Measurements from ENCODE around the gene CENPI.
"Not testable (repeated sequence)": the region's sequence is repeated elsewhere in the genome, so short reads cannot be mapped to it uniquely, and the experiment has no call there.

The CENPI gene

DNA sequence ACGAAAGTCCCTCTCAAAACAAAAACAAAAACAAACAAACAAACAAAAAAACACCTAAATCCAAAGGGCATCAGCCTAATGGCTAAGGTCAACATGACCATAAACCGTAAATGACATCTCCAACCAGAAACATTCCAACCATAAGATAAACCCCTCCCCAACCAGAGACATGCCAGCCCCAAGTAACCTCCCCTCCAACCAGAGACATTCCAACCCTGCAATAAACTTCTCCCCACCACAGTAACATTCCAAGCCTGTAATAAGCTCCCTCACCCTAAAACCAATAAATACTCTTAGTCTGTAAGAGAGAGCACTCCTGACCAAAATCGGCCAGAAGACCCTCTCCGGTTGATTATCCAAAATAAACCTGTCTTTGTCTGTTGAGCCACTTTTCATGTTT lies 41.5 kb upstream of the CENPI start:
- H3K79me1 ChIP-seq (ENCODE audit: low read depth, low read length); H2AK5ac ChIP-seq (ENCODE audit: low read depth, low read length); H3K27ac ChIP-seq (replicated peaks; ENCODE audit: low read length); H3K23ac ChIP-seq (ENCODE audit: low read depth, low read length, poor library complexity); H2BK120ac ChIP-seq (ENCODE audit: low read depth, low read length); H3K27me3 ChIP-seq (ENCODE audit: control insufficient read depth in 3 of 3, insufficient read depth in 3 of 3, low read depth in 1 of 3, low read length in 3 of 3); H4K8ac ChIP-seq (ENCODE audit: low read depth, low read length); H3K14ac ChIP-seq (ENCODE audit: low read length); H2BK12ac ChIP-seq (ENCODE audit: low read length); H3K4me2 ChIP-seq (ENCODE audit: insufficient read depth, low read length, poor library complexity, severe bottlenecking); H3K4me3 ChIP-seq (ENCODE audit: low read length in 2 of 2); H3K9me3 ChIP-seq (replicated peaks in 1 of 2; ENCODE audit: control insufficient read depth in 2 of 2, insufficient read depth in 1 of 2, low read depth in 1 of 2, low read length in 2 of 2); H2BK5ac ChIP-seq (ENCODE audit: low read length); H2BK15ac ChIP-seq (ENCODE audit: low read length); H3K9ac ChIP-seq (ENCODE audit: low read depth, low read length, poor library complexity); H3K36me3 ChIP-seq (replicated peaks in 1 of 2; ENCODE audit: control insufficient read depth in 2 of 2, insufficient read depth in 2 of 2, low read length in 2 of 2); H3K4me1 ChIP-seq (ENCODE audit: control insufficient read depth in 2 of 2, insufficient read depth in 1 of 2, low read depth in 1 of 2, low read length in 2 of 2); H2AFZ ChIP-seq (ENCODE audit: low read length); H3K4ac ChIP-seq (ENCODE audit: low read length); DNase-seq (ENCODE audit: low spot score); H4K91ac ChIP-seq (ENCODE audit: low read depth, low read length, poor library complexity); H3K18ac ChIP-seq (ENCODE audit: low read length): not testable (repeated sequence)
- no CpG with 5 or more reads among the region's 4 CpGs for WGBS, 2 donors (ENCODE audit: extremely low coverage in 2 of 2, insufficient read length in 2 of 2, insufficient replicate concordance in 1 of 2)

DNA sequence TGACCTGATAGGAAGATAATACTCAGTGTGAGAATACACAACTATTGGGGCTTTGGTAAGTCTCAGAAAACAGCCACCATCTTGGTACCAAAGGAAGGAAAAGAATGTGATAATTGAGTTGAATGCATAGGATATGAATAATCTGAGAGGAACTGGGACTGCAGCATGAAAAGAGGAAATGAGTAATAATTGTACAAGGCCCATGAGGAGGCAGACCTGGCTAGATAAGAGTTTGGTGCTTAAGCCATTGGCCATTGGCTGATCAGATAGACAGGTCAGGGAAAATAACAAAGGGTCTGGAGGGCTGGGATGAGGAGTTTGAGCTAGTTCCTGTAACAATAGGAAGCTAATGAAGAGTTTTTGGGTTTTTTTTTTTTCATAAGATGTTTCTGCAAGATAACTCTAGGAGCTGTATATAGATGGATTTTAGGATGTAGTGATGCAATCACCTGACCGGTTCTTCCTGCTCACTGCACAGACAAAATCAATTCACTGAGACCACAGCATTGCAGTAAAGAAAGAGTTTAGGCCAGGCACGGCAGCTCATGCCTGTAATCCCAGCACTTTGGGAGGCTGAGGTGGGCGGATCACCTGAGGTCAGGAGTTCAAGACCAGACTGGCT lies 40.8 kb upstream of the CENPI start:
- Histone ChIP-seq H4K91ac (ENCODE audit: low read depth, low read length, poor library complexity) (no peak overlapping the region), H2BK12ac (ENCODE audit: low read length) (no peak overlapping the region), H3K18ac (ENCODE audit: low read length) (no peak overlapping the region), H3K4me1 (ENCODE audit: control insufficient read depth in 2 of 2, insufficient read depth in 1 of 2, low read depth in 1 of 2, low read length in 2 of 2) (no peaks in the 10 kb centered on the region), H4K8ac (ENCODE audit: low read depth, low read length) (no peak overlapping the region), H3K27ac (replicated peaks; ENCODE audit: low read length) (no peak overlapping the region), H3K23ac (ENCODE audit: low read depth, low read length, poor library complexity) (no peak overlapping the region), H3K14ac (ENCODE audit: low read length) (no peak overlapping the region), H3K27me3 (ENCODE audit: control insufficient read depth in 3 of 3, insufficient read depth in 3 of 3, low read depth in 1 of 3, low read length in 3 of 3) (no peaks in the 10 kb centered on the region), H3K36me3 (replicated peaks in 1 of 2; ENCODE audit: control insufficient read depth in 2 of 2, insufficient read depth in 2 of 2, low read length in 2 of 2) (no peaks in the 10 kb centered on the region), H2AK5ac (ENCODE audit: low read depth, low read length) (no peak overlapping the region), H2BK15ac (ENCODE audit: low read length) (no peak overlapping the region), H2BK5ac (ENCODE audit: low read length) (no peak overlapping the region), H2BK120ac (ENCODE audit: low read depth, low read length) (no peak overlapping the region), H2AFZ (ENCODE audit: low read length) (no peak overlapping the region), H3K4me2 (ENCODE audit: insufficient read depth, low read length, poor library complexity, severe bottlenecking) (no peak overlapping the region), H3K79me1 (ENCODE audit: low read depth, low read length) (no peaks in the 10 kb centered on the region), H3K9me3 (replicated peaks in 1 of 2; ENCODE audit: control insufficient read depth in 2 of 2, insufficient read depth in 1 of 2, low read depth in 1 of 2, low read length in 2 of 2) (no peaks in the 10 kb centered on the region), H3K9ac (ENCODE audit: low read depth, low read length, poor library complexity) (no peak overlapping the region), H3K4ac (ENCODE audit: low read length) (no peak overlapping the region), H3K4me3 (ENCODE audit: low read length in 2 of 2) (no peak overlapping the region)
- WGBS, 2 donors (ENCODE audit: extremely low coverage in 2 of 2, insufficient read length in 2 of 2, insufficient replicate concordance in 1 of 2): no CpG with 5 or more reads among the region's 3 CpGs
- no peak for DNase-seq (ENCODE audit: low spot score)

DNA sequence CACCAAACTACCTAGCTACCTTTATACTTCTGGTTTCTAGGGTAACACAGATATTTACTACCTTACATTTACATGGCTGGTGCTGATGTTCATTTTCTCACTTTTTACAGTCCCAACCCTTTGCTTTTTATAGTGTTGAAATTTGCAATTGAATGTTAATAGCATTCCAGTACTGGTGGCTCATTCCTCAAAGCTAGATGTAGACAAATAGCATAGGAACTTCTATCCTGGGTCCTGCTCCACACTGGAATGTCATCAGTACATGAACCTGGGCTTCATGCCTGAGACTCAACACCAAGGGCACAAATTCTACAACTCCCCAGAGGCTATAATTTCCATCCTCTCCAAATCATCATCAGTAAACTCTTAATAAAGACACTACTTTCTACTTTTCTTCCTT lies 35.8 kb upstream of the CENPI start:
- DNase-seq (ENCODE audit: low spot score): no peak
- Histone ChIP-seq H3K23ac (ENCODE audit: low read depth, low read length, poor library complexity) (no peak overlapping the region), H2AK5ac (ENCODE audit: low read depth, low read length) (no peak overlapping the region), H3K9me3 (replicated peaks in 1 of 2; ENCODE audit: control insufficient read depth in 2 of 2, insufficient read depth in 1 of 2, low read depth in 1 of 2, low read length in 2 of 2) (no peaks in the 10 kb centered on the region), H2BK5ac (ENCODE audit: low read length) (no peak overlapping the region), H3K18ac (ENCODE audit: low read length) (no peak overlapping the region), H4K8ac (ENCODE audit: low read depth, low read length) (no peak overlapping the region), H2BK15ac (ENCODE audit: low read length) (no peak overlapping the region), H3K9ac (ENCODE audit: low read depth, low read length, poor library complexity) (no peak overlapping the region), H3K4me2 (ENCODE audit: insufficient read depth, low read length, poor library complexity, severe bottlenecking) (no peak overlapping the region), H2BK12ac (ENCODE audit: low read length) (no peak overlapping the region), H3K36me3 (replicated peaks in 1 of 2; ENCODE audit: control insufficient read depth in 2 of 2, insufficient read depth in 2 of 2, low read length in 2 of 2) (no peaks in the 10 kb centered on the region), H3K27ac (replicated peaks; ENCODE audit: low read length) (no peak overlapping the region), H3K4ac (ENCODE audit: low read length) (no peak overlapping the region), H2AFZ (ENCODE audit: low read length) (no peak overlapping the region), H3K79me1 (ENCODE audit: low read depth, low read length) (no peaks in the 10 kb centered on the region), H3K4me3 (ENCODE audit: low read length in 2 of 2) (no peak overlapping the region), H3K27me3 (ENCODE audit: control insufficient read depth in 3 of 3, insufficient read depth in 3 of 3, low read depth in 1 of 3, low read length in 3 of 3) (no peaks in the 10 kb centered on the region), H4K91ac (ENCODE audit: low read depth, low read length, poor library complexity) (no peak overlapping the region), H2BK120ac (ENCODE audit: low read depth, low read length) (no peak overlapping the region), H3K4me1 (ENCODE audit: control insufficient read depth in 2 of 2, insufficient read depth in 1 of 2, low read depth in 1 of 2, low read length in 2 of 2) (no peaks in the 10 kb centered on the region), H3K14ac (ENCODE audit: low read length) (no peak overlapping the region)

DNA sequence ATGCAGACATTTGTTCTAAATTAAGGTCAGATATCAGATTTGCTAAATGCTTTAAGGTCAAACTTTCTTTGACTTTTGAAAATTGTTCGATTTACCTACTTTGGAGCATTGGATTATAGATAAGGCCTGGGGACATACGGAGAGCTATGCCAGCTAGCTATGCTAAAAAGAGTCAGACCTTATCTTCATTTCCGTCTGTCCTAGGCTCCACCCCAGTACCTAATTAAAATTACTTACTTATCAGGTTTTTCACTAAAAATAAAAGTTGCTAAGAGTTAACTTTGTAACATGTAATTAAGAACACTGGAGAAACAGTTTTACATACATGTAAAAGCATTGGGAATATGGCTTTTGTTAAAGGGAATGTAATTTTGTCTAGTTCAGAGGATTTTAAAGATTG lies 26.4 kb upstream of the CENPI start:
- no peak overlapping the region for H2BK12ac ChIP-seq (ENCODE audit: low read length)
- WGBS, 2 donors (ENCODE audit: extremely low coverage in 2 of 2, insufficient read length in 2 of 2, insufficient replicate concordance in 1 of 2): no CpG with 5 or more reads among the region's 3 CpGs
- H3K23ac ChIP-seq (ENCODE audit: low read depth, low read length, poor library complexity): no peak overlapping the region
- H4K91ac ChIP-seq (ENCODE audit: low read depth, low read length, poor library complexity): no peak overlapping the region
- H3K36me3 ChIP-seq (replicated peaks in 1 of 2; ENCODE audit: control insufficient read depth in 2 of 2, insufficient read depth in 2 of 2, low read length in 2 of 2): no peaks in the 10 kb centered on the region
- no peak overlapping the region for H3K14ac ChIP-seq (ENCODE audit: low read length)
- H3K4ac ChIP-seq (ENCODE audit: low read length): no peak overlapping the region
- H3K18ac ChIP-seq (ENCODE audit: low read length): no peak overlapping the region
- H2BK15ac ChIP-seq (ENCODE audit: low read length): no peak overlapping the region
- no peak overlapping the region for H2AK5ac ChIP-seq (ENCODE audit: low read depth, low read length)
- no peak for DNase-seq (ENCODE audit: low spot score)
- H3K9ac ChIP-seq (ENCODE audit: low read depth, low read length, poor library complexity): no peak overlapping the region
- no peak overlapping the region for H4K8ac ChIP-seq (ENCODE audit: low read depth, low read length)
- no peak overlapping the region for H2BK120ac ChIP-seq (ENCODE audit: low read depth, low read length)
- H3K4me1 ChIP-seq (ENCODE audit: control insufficient read depth in 2 of 2, insufficient read depth in 1 of 2, low read depth in 1 of 2, low read length in 2 of 2): no peaks in the 10 kb centered on the region
- no peaks in the 10 kb centered on the region for H3K9me3 ChIP-seq (replicated peaks in 1 of 2; ENCODE audit: control insufficient read depth in 2 of 2, insufficient read depth in 1 of 2, low read depth in 1 of 2, low read length in 2 of 2)
- no peak overlapping the region for H2AFZ ChIP-seq (ENCODE audit: low read length)
- H3K4me3 ChIP-seq (ENCODE audit: low read length in 2 of 2): no peak overlapping the region
- no peak overlapping the region for H3K27ac ChIP-seq (replicated peaks; ENCODE audit: low read length)
- H3K79me1 ChIP-seq (ENCODE audit: low read depth, low read length): no peaks in the 10 kb centered on the region
- no peak overlapping the region for H2BK5ac ChIP-seq (ENCODE audit: low read length)
- H3K27me3 ChIP-seq (ENCODE audit: control insufficient read depth in 3 of 3, insufficient read depth in 3 of 3, low read depth in 1 of 3, low read length in 3 of 3): no peaks in the 10 kb centered on the region
- no peak overlapping the region for H3K4me2 ChIP-seq (ENCODE audit: insufficient read depth, low read length, poor library complexity, severe bottlenecking)
